ENCODE data around the gene CDR2L. TPM values are rescaled to one million over a fixed set of nuclear protein-coding genes. Genes with fewer than 3 reads are reported as not detected.
A peak's percentile ranks its signal among the peaks of the same experiment; 100 is the strongest.

CDR2L gene
- polyA plus RNA-seq, 2 of the 4 experiments (the other 2 are of a cell fraction), result 18.5 to 34.0 TPM

- DNase-seq (ENCODE audit: low read depth in 1 of 2, low spot score in 1 of 2), result no peak
- ChIA-PET CTCF (interaction anchor here (0.7 to 81.8 kb wide), 9 partner anchors 8 to 153 kb away, joined by 3 to 3429 read pairs (median 13); partner anchors contain the start of genes ARMC7 and NT5C), POLR2A (interaction anchor here (0.6 to 2.7 kb wide), 3 partner anchors 12 to 216 kb away, joined by 5 to 21 read pairs (median 5); no protein-coding TSS in a partner anchor)
- Histone ChIP-seq H3K4me3 (peak overlapping the region; percentile 94), H3K4me1 (peaks cover 16% of the 10 kb centered on the region), H3K4me2 (peak overlapping the region; percentile 97), H3K9me3 (no peaks in the 10 kb centered on the region), H3K27ac (peak overlapping the region; percentile 93 to 97)
- 0 out of 4 replicates have a peak, but pooled peaks of 1 of the 2 experiments have one; percentile 33 for TF ChIP-seq CEBPB (IDR thresholded peaks at IDR 0.05)
- TF ChIP-seq NPAS2 (CRISPR knock-in tag; IDR thresholded peaks at IDR 0.05; ENCODE audit: borderline replicate concordance), result no peak
- no peak for TF ChIP-seq KDM1A (IDR thresholded peaks at IDR 0.05; ENCODE audit: low read depth)
- TF ChIP-seq HEYL (CRISPR knock-in tag; IDR thresholded peaks at IDR 0.05), result no peak
- FAIRE-seq, result no peak
- WGBS (ENCODE audit: missing lambda C conversion rate), result 57% methylated on average over 5 of the region's 5 CpGs
- no peak for ATAC-seq
These were observed 60.9 kb downstream of the CDR2L start for GRCh38 chr17:75048249-75048878.

- no peak for FAIRE-seq
These were observed 61.6 kb downstream of the CDR2L start for GRCh38 chr17:75049057-75049456.

More at GRCh38 chr17:75049057-75049456, 61.6 kb downstream of the CDR2L start:
- H3K4me3 ChIP-seq, result no peak overlapping the region
- ATAC-seq (no peak), DNase-seq (ENCODE audit: low read depth in 1 of 2, low spot score in 1 of 2) (no peak)
- H3K4me1 ChIP-seq, result peaks cover 16% of the 10 kb centered on the region
- TF ChIP-seq CEBPB (IDR thresholded peaks at IDR 0.05) (no peak), RAD21 (conservative IDR thresholded peaks at IDR 0.05 in 1 of 2, IDR thresholded peaks at IDR 0.05 in 1 of 2) (no peak), GATA3 (IDR thresholded peaks at IDR 0.05; ENCODE audit: borderline replicate concordance) (no peak), CHD4 (IDR thresholded peaks at IDR 0.05; ENCODE audit: borderline replicate concordance) (no peak), POLR2AphosphoS2 (conservative IDR thresholded peaks at IDR 0.05; ENCODE audit: low read length) (no peak), ESRRA (IDR thresholded peaks at IDR 0.05; ENCODE audit: borderline replicate concordance, low read length) (no peak), HOXA7 (CRISPR knock-in tag; IDR thresholded peaks at IDR 0.05) (no peak), E2F6 (IDR thresholded peaks at IDR 0.05; ENCODE audit: borderline replicate concordance, low read depth) (no peak), BHLHE40 (IDR thresholded peaks at IDR 0.05; ENCODE audit: low read depth, low read length) (no peak), HOXB5 (CRISPR knock-in tag; IDR thresholded peaks at IDR 0.05) (no peak), HMGXB4 (CRISPR knock-in tag; IDR thresholded peaks at IDR 0.05; ENCODE audit: borderline replicate concordance) (no peak), RCOR1 (IDR thresholded peaks at IDR 0.05; ENCODE audit: low read depth, low read length) (no peak), ATOH8 (CRISPR knock-in tag; IDR thresholded peaks at IDR 0.05; ENCODE audit: low read depth) (no peak), MAX (IDR thresholded peaks at IDR 0.05) (no peak), HES2 (IDR thresholded peaks at IDR 0.05) (no peak), PHF8 (IDR thresholded peaks at IDR 0.05; ENCODE audit: borderline replicate concordance, low read depth) (no peak), FOXS1 (CRISPR knock-in tag; IDR thresholded peaks at IDR 0.05) (no peak), USF2 (IDR thresholded peaks at IDR 0.05) (no peak), MYC (IDR thresholded peaks at IDR 0.05; ENCODE audit: borderline replicate concordance, low read length) (no peak)
- ChIA-PET POLR2A (interaction anchor here (0.6 kb wide), 1 partner anchor 216 kb away, joined by 5 read pairs; no protein-coding TSS in a partner anchor), CTCF (interaction anchor here (1.0 to 81.8 kb wide), 9 partner anchors 9 to 153 kb away, joined by 3 to 3429 read pairs (median 13); partner anchors contain the start of genes ARMC7, MRPL58 and NT5C)
- peak overlapping the region; percentile 97 for H3K4me2 ChIP-seq
- 80% methylated on average over 5 of the region's 5 CpGs for WGBS (ENCODE audit: missing lambda C conversion rate)
- H3K27ac ChIP-seq, result no peak overlapping the region
- H3K9me3 ChIP-seq, result no peaks in the 10 kb centered on the region

Data from A549 (cell line).